ENCODE measurements around the gene EFR3B. TPM values are rescaled to one million over a fixed set of nuclear protein-coding genes. Genes with fewer than 3 reads are reported as not detected.
"Not testable (repeated sequence)": the region's sequence is repeated elsewhere in the genome, so short reads cannot be mapped to it uniquely, and the experiment has no call there.

The EFR3B gene
- total RNA-seq, 1 experiment from 2014 or later, result 0.09 TPM

DNA sequence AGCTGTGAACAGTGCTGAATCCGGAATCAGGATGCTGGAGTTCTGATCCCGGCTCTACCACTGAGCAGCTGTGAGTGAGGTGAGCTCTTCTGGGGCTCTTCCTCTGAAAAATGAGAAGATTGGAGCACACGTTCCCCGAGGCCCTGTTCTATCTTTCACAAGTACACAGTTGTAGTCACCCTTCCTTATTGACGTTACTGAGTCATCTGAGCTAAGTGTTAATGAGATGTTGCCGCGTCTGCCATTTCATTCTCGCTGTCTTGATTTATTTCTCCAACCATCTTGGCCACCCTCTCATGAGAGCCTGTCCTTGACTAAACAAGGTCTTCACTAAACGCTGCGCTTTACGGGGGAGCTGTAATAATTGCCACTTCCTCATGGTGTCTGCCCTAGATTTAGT lies 31.9 kb upstream of the EFR3B start:
- POLR2A ChIA-PET, result interaction anchor here (0.7 kb wide), 1 partner anchor 949 kb away, joined by 3 read pairs; no protein-coding TSS in a partner anchor
- Mint-ChIP-seq H3K4me3 (ENCODE audit: unreplicated experiment) (no peak overlapping the region), H3K27ac (ENCODE audit: low read depth, unreplicated experiment) (no peak overlapping the region)

DNA sequence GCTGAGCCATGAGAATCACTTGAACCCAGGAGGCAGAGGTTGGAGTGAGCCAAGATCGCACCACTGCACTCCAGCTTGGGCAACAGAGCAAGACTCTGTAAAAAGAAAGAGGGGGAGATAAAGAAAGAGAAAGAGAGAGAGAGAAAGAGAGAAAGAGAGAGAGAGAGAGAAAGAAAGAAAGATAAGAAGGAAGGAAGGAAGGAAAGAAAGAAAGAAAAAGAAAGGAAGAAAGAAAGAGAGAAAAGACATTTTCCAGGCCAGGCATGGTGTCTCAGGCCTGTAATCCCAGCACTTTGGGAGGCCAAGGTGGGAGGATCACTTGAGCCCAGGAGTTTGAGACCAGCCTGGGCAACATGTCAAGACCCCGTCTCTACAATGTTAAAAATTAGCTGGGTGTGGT lies 30.5 kb upstream of the EFR3B start:
- H3K4me1 Mint-ChIP-seq (ENCODE audit: insufficient read depth, unreplicated experiment); H3K4me3 Mint-ChIP-seq (ENCODE audit: unreplicated experiment); H3K27ac Mint-ChIP-seq (ENCODE audit: low read depth, unreplicated experiment); H3K36me3 Mint-ChIP-seq (ENCODE audit: insufficient read depth, unreplicated experiment); H3K9me3 Mint-ChIP-seq (ENCODE audit: unreplicated experiment); intact Hi-C loops (cut with micrococcal nuclease); DNase-seq (ENCODE audit: unreplicated experiment); H3K27me3 Mint-ChIP-seq (ENCODE audit: insufficient read depth, unreplicated experiment); CTCF ChIA-PET; BruUV-seq (replicated peaks): not testable (repeated sequence)
- POLR2A ChIA-PET, result interaction anchor here (0.7 kb wide), 1 partner anchor 18 kb away, joined by 3 read pairs; no protein-coding TSS in a partner anchor

More for the DNA sequence above, 31.9 kb upstream of the EFR3B start:
- no TSS peak for BruUV-seq (replicated peaks)
- intact Hi-C loops (cut with micrococcal nuclease), result no loop called here
- H3K9me3 Mint-ChIP-seq (ENCODE audit: unreplicated experiment), result no peaks in the 10 kb centered on the region
- no peak for DNase-seq (ENCODE audit: unreplicated experiment)
- TF ChIP-seq, protein P1, sequence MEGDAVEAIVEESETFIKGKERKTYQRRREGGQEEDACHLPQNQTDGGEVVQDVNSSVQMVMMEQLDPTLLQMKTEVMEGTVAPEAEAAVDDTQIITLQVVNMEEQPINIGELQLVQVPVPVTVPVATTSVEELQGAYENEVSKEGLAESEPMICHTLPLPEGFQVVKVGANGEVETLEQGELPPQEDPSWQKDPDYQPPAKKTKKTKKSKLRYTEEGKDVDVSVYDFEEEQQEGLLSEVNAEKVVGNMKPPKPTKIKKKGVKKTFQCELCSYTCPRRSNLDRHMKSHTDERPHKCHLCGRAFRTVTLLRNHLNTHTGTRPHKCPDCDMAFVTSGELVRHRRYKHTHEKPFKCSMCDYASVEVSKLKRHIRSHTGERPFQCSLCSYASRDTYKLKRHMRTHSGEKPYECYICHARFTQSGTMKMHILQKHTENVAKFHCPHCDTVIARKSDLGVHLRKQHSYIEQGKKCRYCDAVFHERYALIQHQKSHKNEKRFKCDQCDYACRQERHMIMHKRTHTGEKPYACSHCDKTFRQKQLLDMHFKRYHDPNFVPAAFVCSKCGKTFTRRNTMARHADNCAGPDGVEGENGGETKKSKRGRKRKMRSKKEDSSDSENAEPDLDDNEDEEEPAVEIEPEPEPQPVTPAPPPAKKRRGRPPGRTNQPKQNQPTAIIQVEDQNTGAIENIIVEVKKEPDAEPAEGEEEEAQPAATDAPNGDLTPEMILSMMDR (IDR thresholded peaks at IDR 0.05; ENCODE audit: unreplicated experiment), result no peak
- H3K27me3 Mint-ChIP-seq (ENCODE audit: insufficient read depth, unreplicated experiment), result no peaks in the 10 kb centered on the region
- H3K36me3 Mint-ChIP-seq (ENCODE audit: insufficient read depth, unreplicated experiment), result no peaks in the 10 kb centered on the region
- CTCF ChIA-PET, result interaction anchor here (1.4 kb wide), 1 partner anchor 31 kb away, joined by 4 read pairs; the partner anchor contains the start of gene EFR3B
- H3K4me1 Mint-ChIP-seq (ENCODE audit: insufficient read depth, unreplicated experiment), result peaks cover 5% of the 10 kb centered on the region

DNA sequence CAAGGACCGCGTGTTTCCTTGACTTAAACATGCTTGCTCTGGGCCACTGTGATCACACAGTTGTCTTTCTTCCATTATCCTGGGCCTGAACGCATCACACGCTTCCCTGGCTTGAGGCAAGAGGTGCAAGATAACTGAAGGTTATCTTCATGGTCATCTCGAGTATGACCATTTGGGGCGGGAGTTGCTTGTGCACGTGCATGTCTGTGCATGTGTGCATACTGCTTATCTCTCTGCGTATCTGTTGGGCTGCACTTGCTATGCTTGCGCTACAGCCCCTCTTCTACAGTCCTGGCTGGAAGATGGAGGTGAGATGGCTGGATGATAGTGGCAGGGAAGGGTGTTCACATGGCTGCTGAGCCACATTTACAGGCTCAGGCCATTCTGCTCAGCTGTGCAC lies 27.2 kb upstream of the EFR3B start:
- no peaks in the 10 kb centered on the region for H3K9me3 Mint-ChIP-seq (ENCODE audit: unreplicated experiment)

DNA sequence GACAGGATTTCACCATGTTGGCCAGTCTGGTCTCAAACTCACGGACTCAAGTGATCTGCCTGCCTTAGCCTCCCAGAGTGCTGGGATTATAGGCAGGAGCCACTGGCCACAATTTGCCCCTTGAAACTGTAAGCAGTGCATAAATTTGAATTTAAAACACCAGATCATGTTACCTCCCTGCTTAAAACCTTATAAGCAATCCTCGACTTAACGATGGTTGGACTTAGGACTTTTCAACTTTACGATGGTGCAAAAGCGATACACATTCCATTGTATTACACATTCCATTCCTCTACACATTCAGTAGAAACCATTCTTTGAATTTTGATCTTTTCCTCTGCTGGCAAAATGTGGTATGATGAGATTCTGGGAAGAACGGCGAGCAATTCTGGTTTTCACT lies 23.2 kb upstream of the EFR3B start:
- BruUV-seq (replicated peaks), result no TSS peak
- no peak for DNase-seq (ENCODE audit: unreplicated experiment)
- POLR2A ChIA-PET, result no interaction called here
- Mint-ChIP-seq H3K27me3 (ENCODE audit: insufficient read depth, unreplicated experiment) (peaks cover 16% of the 10 kb centered on the region), H3K4me3 (ENCODE audit: unreplicated experiment) (no peak overlapping the region), H3K36me3 (ENCODE audit: insufficient read depth, unreplicated experiment) (peaks cover 5% of the 10 kb centered on the region), H3K4me1 (ENCODE audit: insufficient read depth, unreplicated experiment) (no peaks in the 10 kb centered on the region), H3K27ac (ENCODE audit: low read depth, unreplicated experiment) (no peak overlapping the region), H3K9me3 (ENCODE audit: unreplicated experiment) (no peaks in the 10 kb centered on the region)
- CTCF ChIA-PET, result no interaction called here
- TF ChIP-seq, protein P1 (IDR thresholded peaks at IDR 0.05; ENCODE audit: unreplicated experiment), result no peak
- intact Hi-C loops (cut with micrococcal nuclease), result no loop called here

More for the DNA sequence above, 27.2 kb upstream of the EFR3B start:
- H3K27me3 Mint-ChIP-seq (ENCODE audit: insufficient read depth, unreplicated experiment), result no peaks in the 10 kb centered on the region
- ChIA-PET POLR2A (no interaction called here), CTCF (no interaction called here)
- H3K27ac Mint-ChIP-seq (ENCODE audit: low read depth, unreplicated experiment), result no peak overlapping the region
- H3K4me1 Mint-ChIP-seq (ENCODE audit: insufficient read depth, unreplicated experiment), result peaks cover 4% of the 10 kb centered on the region
- BruUV-seq (replicated peaks), result no TSS peak
- no peak for DNase-seq (ENCODE audit: unreplicated experiment)
- intact Hi-C loops (cut with micrococcal nuclease), result no loop called here
- H3K36me3 Mint-ChIP-seq (ENCODE audit: insufficient read depth, unreplicated experiment), result peaks cover 3% of the 10 kb centered on the region
- TF ChIP-seq, protein P1 (IDR thresholded peaks at IDR 0.05; ENCODE audit: unreplicated experiment), result no peak
- H3K4me3 Mint-ChIP-seq (ENCODE audit: unreplicated experiment), result no peak overlapping the region

Measured in MCF 10A (cell line).